HL-60/S4 (cell line): Measurements from ENCODE around the gene AOPEP.

Source experiments
- in situ Hi-C: fragments of 300-500 bp; cut with MboI; formaldehyde crosslinking; loops from 2 replicates; pipeline ENCODE4 v1.14.3; 2022; ENCODE audit warnings: low sequenced_read_pairs

AOPEP gene

DNA sequence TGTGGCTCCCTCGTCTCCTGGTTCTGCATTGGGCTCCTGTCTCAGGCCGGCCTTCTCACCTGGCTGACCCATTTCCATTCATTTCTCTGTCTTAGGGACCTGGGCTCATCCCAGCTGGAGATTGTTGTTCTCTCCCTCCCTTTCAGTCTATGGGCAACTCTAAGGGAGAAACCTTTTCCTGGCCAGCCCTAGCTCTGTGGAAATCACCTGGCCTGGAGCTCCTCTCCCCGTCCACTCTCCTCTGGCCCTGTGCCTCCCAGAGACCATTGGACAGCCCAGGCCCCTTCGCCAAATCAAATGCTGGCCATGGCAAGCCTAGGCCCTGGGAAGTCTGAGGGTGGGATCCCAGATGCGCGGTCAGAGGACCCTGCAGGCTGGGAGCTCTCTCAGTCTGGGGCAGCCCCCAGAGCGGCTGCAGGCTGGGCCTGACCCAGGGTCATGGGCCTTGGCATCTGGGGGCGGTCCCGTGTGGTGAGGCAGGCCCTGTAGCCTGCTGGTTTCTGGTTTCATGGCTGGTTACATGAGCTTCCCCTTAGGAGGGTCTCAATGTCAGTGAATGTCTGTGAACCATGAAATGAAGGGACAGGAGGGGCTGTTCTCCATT is 253.5 kb downstream of the AOPEP start:
- in situ Hi-C loops: no loop called here

DNA sequence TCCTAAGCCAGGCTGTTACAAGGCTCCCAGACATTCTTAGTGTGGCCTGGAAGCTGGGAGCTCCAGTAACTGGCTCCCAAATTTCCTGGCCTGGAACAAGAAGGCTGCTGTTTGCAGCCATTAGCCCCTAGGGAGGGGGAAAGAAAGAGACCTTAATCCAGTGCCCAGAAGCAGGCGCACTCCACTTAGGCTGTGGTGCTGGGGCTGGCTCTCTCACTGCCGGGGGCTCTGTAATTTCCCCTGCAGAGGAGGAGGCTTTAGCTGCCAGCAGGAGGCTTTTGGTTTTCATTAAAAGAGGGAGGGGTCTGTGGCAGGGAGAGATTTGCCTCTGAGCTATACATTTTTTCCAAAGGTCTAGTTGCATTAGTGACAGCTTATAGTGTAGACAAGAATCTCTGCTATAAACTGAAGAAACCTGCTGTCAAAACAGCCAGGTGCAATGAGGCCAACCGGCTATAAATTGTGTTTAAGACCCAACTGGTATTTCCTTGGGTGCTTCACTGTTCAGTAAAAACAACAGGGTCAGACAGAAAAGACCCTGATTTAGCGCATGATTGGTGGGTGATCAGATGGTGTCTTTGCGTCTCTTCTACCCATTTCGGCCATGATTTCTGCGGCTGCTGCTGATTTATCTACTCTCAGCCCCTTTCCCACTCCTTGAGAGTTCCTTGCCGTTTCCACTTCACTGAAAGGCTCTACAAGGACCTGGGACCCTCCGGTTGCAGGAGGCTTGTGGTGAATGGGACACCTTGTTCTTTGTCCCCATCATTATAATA is 254.6 kb downstream of the AOPEP start:
- in situ Hi-C loops: no loop called here

DNA sequence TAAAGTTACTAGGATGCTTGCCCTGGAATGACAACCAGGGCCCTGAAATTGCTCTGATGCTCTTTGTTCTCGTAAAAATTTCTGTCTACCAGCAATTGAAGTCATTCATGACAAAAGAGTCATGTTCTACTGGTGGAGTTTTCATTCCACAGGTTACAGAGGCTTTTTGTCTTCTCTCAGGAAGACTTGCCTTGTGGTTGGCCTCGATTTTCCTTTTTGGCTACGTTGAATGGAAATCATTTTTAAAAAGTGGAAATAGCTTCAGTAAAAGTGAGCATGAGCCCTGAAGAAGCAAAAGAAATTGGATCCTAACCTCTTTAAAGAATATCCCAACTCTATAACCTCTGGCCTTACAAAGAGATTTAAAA is 255.2 kb downstream of the AOPEP start:
- in situ Hi-C loops: no loop called here

DNA sequence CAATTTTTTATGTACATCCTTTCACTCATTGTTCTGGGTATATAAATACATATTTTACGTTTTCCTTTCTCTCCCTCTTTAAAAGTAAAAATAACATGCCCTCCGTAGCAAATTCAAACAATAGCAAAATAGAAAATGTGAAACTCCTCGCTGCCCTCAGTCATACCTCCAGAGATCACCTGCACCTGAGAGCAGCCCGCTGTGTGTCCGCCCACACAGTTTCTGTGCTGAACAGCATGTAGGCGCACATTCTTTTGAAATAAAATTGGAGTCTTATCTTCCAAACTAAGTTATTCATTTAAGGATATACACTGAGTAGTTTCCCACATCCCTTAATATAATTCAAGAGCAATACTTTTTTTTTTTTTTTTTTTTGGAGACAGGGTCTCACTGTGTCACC is 255.7 kb downstream of the AOPEP start:
- in situ Hi-C loops: no loop called here

DNA sequence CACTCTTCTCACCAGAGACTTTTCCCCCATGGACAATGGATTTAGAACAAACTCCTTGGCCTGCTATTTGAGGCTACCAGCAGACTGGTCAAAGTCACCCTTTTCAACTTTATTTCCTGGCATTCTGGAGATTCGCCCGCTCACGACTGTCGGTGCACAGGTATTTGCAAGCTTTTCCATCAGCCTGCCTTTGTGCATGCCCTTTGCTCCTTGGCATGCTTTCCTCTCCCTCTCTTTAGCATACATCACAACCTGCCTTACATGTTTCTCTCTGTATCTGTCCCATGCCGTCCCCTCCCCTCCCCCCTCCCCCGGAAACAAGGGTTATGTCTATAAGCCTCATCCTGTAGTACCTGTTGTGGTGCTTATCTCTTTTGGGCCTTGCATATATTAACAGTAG is 257.1 kb downstream of the AOPEP start:
- in situ Hi-C loops: no loop called here

DNA sequence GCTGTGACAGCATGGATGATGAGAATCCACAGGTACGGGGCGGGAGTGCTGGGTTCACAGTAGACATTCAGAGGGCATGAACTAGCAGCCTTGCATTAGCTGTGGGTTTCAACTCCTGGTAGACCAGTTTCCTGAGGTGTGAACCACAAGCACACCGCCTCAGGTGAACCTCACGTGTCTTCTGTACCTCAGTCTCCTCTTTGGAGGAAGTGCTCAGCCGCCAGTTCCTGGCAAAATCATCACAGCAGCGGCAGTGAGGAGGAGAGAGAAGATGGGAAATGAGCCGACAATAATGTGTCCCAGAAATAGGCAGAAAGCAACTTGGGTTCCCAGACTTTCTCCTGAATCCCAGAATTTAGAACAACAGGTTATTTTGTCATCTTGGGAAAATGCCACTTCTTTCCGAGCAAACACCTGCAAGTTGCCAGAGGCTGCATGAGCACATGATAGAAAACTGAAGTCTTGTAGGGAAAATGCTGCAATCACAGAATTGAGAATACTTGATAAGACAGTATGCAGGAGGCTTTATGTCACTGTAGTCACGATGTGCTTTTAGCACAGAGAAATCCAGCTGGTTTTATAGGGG is 258.5 kb downstream of the AOPEP start:
- in situ Hi-C loops: no loop called here

DNA sequence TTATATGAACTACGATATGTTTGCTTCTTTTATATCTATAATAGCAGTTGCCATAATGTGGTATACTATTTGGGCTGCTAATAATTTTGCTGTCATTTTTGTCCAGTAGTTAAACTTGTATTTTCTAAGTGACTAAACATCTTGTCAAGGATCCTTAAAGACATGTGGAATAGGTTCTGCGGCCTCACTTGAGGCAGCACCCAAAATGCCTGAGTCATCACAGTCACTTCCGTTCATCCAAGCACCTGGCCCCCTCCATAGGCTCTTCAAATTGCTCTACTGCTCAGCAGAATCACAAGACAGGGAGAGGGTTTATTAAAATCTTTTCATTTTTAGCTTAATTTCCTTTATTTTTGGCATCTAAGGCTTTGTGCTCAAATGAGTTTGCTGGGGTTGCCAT is 259.1 kb downstream of the AOPEP start:
- in situ Hi-C loops: no loop called here

DNA sequence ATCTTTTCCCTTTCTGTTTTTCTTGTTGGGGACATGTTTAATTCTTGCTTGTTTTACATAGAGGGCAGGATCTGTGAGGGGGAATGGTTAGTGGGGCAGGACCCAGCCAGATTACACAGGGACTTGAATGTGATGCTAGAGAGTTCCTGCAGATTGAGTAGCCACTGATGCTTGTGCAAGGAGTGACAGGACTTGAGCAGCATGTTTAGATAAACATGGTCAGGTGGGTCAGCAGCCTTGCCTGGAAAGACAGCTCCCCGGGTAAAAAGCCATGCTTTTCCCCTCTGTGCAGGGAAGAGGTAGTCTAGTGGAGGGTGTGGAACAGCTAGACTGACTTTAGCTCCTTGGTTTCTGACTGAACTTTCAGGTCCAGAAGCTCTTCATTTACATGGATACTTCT is 261.2 kb downstream of the AOPEP start:
- in situ Hi-C loops: no loop called here

DNA sequence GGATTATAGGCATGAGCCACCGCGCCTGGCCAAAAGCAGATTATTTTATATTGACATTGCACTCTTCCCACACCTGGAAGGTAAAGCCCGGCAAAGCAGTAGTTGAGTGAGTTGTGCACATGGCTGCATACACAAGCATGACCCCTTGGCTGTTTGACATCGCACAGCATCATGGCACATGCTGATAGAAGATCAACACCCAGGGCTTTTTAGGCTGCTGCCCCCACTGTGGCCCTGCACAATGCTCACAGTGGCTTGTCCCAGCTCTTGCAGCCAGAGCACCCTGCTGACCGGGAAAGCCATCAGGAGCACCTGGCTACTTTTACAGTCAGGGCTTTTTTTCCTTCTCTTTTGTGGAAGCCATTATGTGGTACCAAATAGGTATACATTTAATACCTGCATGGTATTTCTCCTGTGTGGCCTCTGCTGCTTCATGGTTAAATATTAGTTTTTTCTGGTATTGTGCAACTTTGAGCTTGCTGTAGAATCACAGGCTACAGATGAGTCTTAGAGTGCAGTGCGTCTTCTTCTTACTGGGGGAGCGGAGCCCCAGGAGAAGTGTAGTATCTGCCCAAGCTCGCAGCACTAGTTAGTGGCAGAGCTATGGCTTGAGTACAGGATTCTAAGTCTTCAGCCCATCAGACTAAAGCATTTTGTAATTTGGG is 264.5 kb downstream of the AOPEP start:
- in situ Hi-C loops: no loop called here

DNA sequence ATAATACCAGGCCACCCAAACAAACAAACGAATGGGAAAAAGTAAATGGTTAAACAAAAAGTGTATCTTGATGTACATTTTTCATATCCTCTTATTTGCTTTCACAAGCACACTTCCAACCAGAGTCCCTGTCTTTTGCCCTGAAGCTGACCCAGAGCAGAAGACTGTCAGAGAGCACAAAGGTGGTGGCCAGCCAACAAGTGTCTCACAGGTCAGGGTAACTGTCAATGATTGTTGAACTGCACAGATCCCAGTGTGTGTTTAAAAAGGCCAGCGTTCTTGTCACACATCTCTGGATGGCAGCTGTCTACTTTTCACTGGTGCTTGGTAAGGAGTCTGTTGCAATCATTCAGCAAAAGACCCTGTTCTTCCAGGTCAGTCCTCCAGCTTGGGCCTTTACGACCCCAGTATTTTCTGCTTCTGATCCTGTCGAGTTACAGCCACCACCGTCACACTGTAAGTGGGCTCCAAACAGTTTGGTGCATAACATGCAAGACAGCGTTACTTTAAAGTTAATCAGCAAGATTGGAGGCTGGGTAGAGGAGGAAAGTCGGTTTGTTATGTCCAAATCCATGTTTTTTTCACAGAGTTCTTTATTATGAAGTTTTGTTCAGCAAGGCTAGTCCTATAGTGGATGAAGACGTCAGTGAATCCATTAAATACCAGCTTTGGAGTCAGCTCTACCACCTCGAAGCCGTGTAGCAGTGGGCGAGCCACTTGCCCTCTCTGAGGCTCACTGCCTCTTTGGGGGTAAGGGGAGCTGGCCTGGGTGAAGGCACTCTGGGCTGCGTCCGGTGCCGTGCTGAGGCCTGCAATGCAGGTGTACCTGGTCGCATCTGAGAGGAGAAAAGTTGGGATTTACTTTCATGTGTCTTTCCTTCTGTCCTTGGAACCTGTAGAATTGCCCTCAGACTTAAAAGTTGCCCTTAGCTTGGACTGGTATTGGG is 265.7 kb downstream of the AOPEP start:
- in situ Hi-C loops: no loop called here

DNA sequence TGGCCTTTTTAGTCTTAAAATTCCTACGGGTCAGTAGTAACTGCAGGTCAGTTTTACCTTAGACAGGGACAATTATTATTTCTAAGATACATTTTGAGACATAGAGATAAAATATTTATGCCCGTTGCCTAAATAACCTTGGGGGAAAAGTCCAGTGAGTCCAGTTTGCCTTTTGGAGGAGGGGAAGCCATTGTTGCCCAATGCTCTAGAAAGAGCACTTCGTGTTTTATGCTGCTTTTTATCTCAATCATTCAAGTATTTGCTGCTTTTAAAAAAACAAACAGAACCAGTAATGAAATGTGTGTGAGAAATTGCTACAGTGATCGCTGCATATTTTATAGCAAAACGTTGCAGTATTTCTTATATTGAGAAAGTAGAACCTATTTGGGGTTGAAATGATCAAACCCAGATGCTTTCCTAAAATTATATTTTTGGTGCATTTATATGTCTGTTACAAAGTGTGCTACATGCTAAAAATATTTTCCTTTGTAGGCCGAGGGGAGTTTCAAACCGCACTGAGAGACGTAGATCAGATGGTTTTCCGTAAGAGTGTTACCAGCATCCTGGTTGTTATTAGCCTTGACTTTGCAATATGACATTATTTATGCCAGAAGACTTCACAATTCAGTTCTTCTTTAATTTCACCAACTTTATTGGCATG is 266.8 kb downstream of the AOPEP start:
- in situ Hi-C loops: no loop called here

DNA sequence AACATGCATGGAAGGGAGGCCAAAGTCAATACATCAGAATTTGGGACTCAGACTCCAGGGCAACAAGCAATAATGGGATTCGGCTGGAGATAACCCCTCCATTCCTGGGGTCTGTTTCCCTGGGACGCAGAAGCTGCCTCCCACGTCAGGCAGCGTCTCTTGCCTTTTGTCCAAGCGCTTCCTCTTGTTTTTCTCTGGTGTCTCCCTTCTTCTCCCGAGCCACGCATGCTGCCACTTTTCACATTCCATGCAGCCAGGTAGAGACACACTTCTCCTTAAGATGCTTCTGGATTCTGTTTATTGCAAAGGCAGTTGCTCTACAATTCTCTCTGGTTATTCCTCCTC is 267.3 kb downstream of the AOPEP start:
- in situ Hi-C loops: no loop called here

DNA sequence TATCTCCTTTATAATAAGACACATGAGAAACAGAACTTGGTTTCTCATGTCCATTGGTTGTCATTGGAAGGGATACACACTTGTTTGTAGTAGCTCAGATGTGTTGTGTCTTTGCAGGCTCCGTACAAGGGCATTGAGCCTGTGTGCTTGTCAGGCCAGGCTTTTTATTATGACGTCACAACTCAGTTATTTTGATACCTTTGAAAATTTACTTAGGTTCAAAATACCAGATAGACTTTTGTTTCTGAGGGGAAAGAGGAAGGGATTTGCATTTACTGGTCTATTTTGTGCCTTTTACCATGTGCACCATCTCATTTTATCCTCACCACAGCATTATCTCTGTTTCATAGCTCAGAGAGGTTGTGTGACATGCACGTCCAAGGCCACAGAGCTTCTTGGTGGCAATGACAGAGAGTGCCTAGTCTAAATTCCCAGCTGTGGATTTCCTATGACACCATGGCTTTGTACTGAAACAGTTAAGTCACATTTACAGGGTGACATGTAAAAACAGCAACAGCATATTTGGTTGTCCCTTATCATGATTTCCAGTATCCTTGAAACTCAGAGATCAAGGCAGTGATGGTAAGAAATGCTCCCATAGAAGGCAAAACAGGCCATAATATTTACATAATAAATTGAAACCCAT is 268.7 kb downstream of the AOPEP start:
- in situ Hi-C loops: no loop called here

DNA sequence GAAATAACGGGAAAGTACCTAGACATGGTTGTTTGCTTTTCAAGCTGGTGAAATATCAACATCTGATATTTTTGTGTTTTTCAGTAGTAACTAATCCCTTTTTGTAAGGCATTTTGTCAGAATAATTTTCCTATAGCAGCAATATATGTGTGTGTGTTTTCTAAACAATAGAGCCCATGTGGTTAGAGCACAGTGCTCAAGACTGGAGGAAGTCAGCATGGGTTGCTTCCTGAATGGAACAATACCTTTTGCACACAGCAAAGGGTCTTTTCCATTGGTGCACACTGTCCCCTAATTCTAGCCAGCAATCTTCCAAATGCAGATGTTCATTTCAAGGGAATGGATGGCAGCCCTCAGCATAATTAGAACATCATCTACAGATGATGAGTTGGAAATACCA is 270.1 kb downstream of the AOPEP start:
- in situ Hi-C loops: no loop called here

DNA sequence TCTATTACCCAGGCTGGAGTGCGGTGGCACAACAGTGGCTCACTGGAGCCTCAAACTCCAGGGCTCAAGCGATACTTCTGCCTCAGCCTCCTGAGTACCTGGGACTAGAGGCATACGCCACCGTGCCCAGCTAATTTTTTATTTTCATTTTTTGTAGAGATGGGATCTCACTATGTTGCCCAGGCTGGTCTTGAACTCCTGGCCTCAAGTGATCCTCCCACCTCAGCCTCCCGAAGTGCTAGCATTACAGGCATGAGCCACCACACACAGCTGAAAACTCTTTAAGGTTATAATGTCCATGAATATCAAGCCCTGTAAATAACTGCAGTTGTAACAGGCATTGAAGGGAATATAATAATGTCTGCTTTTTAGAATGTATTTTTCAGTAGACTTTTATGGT is 271.2 kb downstream of the AOPEP start:
- in situ Hi-C loops: no loop called here

DNA sequence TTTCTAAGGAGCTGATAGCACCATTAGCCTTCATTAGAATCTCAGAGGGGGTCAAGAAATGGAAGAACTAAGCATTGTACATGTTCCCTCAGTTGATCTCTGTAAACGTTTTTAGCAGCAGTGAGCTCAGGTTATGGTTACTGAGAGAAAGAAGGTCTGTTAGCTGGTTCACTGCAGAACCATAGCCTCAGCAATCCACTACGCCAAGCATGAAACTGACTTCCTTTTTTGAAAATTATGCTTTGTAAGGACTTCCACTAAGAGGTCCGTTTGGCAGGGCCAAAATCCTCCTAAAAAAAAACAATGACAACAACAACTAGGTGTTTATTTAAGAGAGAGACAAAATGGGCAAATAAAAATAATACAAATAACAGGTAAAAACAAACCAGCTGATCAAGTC is 273.3 kb downstream of the AOPEP start:
- in situ Hi-C loops: no loop called here

DNA sequence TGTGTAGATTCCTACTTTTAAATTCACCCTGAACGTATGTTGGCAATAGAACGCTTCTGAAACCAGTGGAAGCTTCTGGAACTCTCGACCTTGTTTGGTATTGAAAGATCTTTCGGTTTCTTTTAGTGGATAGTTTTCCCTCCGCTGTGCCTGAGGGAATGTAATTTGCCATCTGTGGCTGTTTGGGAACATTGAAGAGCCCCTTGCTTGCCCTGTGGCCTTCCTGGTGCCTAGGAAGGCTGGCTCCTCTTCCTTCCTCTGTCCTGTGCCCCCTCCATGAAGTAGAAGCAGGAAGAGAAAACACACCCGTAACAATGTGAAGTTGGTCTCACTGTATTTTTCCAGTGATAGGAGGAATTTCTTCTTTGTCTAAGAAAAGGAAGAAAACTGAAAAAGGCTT is 274.3 kb downstream of the AOPEP start:
- in situ Hi-C loops: no loop called here

DNA sequence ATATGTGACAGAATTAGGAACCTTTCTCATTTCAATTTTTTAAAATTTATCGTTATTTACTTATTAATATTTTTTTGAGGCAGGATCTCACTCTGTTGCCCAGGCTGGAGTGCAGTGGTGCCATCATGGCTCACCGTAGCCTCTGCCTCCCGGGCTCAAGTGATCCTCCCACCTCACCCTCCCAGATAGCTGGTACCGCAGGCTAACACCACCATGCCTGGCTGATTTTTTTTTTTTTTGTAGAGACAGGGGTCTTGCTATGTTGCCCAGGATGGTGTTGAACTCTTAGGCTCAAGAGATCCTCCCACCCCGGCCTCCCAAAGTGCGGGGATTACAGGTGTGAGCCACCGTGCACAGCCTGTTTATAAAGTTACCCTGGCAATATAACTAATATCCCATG is 275.2 kb downstream of the AOPEP start:
- in situ Hi-C loops: no loop called here

DNA sequence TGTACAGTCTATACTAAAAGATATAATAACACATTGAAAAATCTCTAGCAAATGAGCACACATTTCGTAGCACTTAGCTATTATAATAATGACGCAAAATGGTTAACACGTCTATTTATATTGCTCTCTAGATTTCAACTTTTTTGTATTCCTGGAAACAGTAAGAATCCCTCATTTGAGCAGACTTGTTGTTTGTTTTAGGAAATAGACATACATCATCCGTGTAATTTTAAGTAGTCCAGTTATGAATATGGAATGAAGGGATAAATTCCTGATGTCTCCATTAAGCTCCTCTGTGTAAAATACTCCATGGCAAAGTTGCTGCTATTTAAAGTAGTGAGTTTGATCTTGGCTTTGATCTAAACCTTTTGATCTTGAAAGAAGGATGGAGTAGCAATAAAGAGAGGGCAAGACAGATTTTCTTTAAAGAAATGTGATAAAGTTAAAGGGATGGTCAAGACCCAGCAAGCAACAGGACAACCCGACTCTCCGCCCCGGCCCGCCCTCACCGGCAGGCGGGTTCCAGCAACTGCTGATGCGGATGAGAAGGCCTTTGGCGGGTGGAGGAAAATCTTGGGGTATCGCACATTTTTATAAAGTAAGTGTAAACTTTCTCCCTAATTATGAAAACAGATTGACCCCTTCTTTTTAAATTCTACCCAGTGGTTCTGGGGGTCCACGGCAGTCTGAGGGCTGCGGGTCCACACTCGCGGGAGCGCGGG is 277.4 kb downstream of the AOPEP start:
- in situ Hi-C loops: no loop called here
